NCI-H128 (cell line): ENCODE results near the gene AURKA.
"Not testable (repeated sequence)": the region's sequence is repeated elsewhere in the genome, so short reads cannot be mapped to it uniquely, and the experiment has no call there.

Experiments used
- DNase-seq: peaks from one replicate; lab custom pipeline; 2025; ENCODE audit not compliant: unreplicated experiment; lab: John Stamatoyannopoulos, UW

AURKA gene

DNA sequence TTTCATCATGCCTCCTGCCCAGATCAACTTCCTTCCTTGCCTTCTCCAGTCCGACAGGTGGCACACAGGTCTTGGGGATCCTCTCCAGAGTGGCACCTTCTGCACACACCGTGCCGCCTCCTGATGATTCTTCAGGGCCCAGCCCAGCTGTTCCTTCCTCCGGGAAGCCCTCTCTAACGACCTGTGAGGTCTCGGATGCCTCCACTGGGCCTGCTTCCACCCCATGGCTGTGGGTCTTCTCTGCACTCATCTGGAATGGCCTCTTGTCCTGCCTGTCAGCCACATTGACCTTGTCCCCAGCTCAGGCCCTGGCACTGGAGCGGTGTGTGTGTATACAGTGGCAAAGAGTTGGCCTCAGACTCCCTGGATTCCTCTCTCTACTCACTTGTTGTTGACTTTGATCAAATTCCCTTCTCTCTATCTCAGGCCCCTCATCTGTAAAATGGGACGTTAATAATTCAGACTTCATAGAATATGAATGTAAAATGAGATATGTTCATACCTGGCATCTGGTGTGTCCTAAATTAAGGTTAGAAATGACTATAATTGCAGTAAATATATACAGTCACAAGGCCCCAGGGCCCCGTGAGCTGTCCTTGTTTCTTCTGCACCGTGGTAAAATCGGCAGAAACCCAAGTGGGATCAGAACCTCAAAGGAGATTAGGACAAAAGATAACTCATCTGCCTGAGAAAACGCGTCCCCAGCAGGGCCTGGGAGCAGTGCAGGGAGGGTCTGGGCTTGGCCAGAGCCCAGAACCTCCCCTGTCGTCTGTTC is 31.7 kb downstream of the AURKA start:
- DNase-seq: no peak

DNA sequence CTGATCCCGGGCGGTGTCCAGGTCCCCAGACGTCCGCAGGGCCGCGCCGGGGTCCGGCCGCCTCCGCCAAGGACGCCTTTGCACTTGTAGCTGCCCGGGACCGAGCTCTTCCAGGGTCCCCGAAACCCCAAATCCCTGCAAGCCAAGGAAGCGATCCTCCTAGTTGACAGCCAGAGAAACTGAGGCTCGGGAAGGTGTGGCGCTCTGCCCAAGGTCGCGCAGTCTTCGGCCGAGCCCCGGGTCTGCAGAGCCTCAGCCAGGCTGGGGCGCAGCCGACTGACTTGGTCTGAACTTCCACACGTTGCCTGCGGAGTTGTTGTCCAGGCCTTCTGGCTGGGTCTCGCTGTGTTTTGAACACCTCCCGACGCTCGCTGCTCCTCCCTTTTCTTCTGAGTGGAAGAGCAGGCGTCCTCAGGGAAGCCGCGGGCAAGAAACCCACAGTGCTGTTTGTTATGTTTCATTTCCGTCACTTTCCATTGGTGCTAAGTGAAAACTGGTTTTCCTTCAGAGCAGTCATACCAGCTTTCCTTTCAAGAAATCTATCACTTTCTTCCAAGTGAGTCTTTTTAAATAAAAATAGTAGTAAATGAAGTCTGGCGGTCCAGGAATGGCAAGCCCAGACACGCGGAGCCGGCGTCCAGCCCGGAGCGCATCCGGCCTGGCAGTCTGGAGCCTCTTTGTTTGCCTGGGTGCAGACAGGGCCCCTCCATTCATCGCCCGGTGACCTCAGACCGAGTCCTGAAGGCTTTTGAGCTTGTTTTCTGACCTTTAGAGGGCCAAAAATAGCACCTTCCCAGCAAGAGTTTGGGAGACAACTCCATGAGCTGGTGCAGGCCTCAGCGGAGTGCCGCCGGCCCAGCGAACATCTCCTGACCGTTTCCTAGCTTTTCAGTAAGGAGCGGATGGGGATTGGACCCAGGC is 32.5 kb downstream of the AURKA start:
- DNase-seq: peak; percentile 20

DNA sequence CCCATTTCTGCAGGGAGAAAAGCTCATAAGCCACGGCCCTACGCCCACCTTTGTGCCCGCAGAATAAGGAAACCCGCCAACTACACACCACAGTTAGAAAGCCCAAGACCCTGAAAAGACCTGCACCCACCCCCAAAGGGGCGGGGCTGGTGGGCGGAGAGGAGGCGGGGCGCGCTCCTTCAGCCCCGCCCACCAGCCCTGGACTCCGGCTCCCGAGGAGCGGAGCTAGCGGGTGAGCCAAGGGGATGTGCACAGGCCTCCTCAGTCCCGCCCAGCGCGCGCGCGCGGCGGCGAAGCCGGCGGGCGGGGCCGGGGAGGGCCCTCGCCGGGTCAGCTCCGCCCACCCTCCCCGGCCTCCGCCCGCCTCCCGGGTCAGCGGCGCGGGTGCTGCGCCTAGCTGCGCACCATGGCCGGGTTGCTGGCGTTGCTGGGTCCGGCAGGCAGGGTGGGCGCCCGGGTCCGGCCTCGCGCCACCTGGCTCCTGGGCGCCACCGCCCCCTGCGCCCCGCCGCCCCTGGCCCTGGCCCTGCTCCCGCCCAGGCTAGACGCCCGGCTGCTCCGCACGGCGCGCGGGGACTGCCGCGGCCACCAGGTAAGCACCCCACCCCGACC is 33.3 kb downstream of the AURKA start, which contains the start of gene FAM210B:
FAM210B (plus strand) TSS at position 375 of the 612 bp plus-strand sequence; CDS start at position 407, 32 bp downstream.
- DNase-seq: peak; percentile 79

DNA sequence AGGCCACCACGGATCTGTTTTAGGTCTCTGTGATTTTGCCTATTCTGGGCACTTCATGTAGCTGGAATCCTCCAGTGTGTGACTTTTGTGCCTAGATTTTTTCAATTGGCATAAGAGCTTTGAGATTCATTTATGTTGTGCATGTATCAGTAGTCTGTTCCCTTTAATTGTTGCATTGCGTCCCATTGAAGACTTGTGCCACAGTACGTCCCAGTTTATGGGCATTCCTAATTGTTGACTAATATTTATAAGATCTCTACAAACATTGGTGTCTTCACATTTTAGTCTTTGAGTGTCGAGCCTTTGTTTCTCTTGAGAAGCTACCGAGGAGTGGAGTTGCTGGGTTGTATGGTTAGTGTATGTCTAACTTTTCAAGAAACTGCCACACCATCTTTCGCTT is 33.9 kb downstream of the AURKA start:
- DNase-seq: no peak

DNA sequence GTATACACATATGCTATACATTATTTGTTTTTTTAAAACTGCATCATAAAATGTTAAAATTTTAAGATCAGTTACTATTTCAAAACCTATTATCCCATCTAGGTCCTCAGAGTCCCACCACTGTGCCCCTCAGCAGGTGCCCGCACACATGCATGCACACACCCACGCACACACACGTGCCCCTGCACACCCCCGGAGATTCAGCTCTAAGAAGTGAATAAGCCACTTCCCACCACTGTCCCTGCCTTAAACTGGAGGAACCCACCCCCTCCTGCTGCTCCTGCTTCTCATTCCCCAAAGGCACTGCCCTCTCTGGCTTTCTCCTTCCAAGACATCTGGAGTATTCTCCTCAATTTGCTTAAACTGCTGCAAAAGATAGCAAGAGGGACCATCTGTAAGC is 38.7 kb downstream of the AURKA start:
- no peak for DNase-seq

DNA sequence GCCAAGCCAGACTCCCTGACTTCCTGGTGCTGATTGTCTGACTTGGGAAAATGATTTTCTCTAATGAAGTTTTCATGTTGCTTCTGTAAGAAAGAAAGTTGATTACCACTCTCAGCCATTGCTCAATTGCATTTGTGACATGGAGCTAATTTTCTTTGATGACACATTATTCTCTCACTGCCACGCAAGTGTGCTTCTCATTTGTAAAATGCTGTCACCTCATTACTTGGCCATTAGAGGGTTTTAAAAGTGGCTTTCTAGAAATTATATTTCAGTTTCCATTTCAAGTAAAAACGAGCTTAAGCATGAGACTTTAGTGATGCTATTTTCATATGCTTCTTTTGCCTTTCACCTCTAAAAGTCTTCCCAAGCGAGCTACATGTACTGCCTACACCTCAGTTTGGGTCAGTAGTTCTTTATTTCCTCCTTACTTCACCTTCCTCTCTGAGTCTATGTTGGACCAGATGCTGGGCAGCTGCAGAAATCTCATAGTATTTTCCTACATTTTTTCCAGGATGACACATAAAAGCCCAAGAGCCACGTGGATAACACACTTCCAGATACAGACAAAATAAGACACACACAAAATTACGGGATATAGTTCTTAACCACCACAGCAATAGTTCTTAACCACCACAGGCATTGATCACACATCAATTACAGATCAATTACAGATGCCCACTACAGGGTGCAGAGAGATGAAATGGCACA is 39.5 kb downstream of the AURKA start:
- DNase-seq: no peak

DNA sequence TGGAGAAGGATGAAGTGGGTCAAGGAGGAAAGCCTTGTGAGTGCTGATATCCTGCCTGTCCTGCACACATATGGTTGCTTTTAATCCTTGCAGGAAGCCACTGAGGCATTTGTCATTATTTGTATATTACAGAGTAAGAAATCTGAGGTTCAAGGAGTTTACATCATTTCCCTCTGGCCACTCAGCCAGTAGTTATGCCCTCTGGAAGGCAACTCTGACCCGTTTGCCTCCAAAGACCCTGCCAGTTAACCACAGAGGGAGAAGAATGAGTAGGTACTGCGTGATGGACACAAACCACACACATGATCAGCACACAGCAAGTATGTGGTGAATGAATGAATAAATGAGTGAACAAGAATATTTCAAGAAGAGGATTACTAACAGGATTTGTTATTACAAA is 41.2 kb downstream of the AURKA start:
- DNase-seq: no peak

DNA sequence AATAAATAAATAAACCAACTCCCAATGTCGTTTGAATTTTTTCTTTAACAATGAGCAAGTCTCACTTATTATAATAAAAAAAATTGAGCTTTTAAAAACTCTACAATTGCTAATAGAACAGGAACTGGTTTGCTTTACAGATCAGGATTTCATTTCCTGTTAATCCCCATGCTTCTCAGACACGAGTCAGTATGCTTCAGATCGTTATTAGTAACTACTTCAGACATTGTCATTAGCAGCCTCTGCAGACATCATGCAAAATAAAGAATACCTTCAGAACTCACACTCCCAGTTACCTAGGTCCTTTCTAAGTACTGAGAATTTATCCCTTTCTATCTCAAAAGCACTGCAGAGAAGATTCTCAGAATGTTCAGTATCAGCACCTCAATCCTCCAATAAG is 43.3 kb downstream of the AURKA start:
- DNase-seq: no peak

DNA sequence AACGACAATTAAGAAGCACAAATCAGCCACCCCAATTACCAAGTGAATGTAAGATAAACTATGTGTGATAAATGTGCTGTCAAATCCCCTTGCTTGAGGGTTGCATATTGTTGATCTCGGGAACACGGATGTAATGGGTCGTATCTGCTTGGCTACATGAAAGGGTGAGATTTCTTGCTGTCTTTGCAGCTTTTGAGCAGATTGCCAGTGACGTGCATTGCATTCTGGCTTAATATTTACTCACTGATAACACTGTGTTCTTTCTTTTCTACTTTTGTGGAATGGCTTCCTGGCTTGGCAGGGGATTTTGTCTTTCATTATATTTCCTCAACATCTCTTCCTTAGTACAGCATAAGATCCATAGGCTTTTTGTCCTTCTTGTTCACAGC is 43.7 kb downstream of the AURKA start:
- no peak for DNase-seq

DNA sequence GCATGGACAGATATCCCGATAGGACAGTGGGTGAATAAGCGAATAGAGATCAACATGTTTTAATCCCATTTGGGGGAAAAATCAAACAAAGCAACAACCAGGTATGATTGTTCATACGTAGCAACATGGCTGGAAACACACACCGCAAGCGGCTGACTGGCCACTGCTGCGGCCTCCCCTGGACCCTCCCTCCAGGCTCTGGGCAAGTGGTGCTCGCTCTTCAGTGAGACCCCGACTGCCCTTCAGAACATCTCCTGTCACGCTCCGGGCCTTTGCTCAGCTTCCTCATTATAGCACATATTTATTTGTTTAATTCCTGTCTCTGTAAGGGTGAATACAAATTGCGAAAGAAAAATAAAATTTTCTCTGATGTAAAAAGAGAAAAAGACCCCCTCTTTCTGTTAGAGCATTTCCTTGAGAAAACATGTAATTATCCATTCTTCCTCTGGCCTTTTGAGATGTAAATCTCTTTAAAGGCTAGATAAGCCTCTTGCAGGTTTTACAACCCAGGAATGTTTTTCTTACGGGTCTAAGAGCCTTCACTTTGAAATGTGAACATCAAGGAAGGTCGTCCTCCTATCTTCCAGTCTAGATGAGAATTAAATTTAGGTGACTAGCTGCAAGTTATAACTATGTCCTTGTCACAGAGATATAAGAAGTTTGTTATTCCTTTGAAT is 44.2 kb downstream of the AURKA start:
- DNase-seq: no peak

DNA sequence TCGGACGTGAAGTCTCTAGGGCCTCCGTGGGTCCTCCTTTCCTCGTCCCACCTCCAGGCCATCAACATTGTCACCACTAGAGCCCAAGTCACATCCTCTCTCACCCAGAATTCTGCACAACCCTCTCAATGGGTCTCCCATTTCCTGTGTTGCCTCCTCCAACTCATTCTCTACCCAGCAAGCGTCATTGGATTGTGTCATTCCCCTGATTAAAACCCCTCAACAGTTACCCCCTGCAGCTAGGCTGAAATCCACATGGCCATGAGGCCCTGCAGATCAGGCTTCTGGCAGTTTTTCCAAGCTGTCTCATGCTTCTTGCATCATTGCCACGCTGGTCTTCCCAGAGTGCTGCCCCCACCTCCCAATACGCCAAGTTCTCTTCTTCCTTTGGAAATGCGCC is 46.1 kb downstream of the AURKA start:
- DNase-seq: no peak

DNA sequence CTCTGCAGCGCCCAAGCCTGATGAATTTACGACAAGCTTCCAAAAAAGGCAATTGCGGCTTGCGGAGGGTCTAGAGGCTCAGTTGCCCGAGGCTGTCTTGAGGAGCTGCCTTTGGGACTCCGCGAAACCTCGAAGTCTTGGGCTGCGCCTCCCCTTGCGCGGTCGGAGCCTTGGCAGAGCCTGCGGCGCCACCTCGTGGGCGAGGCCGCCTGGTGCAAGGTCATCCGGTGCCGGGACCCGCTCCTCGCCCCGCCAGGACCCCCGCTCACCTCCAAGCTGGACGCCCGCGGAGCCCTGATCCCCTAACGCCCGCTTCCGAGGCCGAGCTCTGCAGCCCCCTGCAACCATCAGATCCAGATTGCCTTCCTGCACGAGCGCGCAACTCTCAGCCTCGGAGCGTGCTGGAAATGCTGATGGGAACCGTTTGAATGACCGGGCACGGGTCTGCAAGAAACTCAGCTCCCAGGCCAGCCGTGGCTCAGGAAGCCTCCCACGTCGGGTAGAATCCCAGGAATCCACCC is 48.1 kb downstream of the AURKA start:
- no peak for DNase-seq

DNA sequence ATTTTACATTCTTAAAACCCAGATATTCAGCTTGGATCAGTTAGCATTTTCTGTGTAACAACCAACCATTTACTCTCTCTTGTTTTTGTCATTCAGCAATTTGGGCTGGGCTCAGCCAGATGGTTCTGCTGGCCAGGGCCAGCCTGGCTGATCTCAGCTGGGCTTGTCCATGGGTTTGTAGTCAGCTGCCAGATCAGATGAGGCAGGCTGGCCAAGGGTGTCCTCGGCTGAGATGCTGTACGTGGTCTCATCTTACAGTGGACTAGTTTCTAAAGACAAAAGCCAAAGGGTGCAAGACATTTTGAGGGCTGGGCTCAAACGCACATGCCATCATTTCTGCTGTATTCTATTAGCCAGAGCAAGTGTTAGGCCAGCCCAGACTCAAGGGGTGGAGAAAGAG is 49.2 kb downstream of the AURKA start:
- DNase-seq: no peak

DNA sequence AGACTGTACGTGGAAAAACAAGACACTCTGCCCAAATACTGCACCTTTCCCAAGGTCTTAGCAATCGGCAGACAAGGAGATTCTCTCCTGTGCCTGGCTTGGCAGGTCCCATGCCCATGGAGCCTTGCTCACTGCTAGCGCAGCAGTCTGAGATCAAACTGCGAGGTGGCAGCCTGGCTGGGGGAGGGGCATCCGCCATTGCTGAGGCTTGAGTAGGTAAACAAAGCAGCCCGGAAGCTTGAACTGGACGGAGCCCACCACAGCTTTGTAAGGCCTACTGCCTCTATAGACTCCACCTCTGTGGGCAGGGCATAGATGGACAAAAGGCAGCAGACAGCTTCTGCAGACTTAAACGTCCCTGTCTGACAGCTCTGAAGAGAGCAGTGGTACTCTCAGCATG is 55.3 kb downstream of the AURKA start:
- not testable (repeated sequence) for DNase-seq

DNA sequence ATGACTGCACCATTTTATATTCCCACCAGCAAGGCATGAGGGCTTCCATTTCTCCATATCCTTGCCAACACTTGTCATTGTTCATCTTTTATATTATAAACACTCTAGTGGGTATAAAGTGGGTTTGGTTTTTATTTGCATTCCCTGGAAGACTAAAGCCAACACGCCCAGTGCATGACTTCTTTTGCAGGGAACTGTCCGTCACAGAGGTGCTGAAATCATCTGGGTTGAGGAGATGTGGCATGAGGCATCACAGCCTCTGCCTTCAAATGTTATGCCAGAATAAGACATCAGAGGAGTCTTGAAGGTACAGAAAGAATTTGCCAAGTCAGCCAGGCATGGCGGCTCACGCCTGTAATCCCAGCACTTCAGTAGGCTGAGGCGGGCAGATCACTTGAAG is 63.2 kb downstream of the AURKA start:
- DNase-seq: no peak

DNA sequence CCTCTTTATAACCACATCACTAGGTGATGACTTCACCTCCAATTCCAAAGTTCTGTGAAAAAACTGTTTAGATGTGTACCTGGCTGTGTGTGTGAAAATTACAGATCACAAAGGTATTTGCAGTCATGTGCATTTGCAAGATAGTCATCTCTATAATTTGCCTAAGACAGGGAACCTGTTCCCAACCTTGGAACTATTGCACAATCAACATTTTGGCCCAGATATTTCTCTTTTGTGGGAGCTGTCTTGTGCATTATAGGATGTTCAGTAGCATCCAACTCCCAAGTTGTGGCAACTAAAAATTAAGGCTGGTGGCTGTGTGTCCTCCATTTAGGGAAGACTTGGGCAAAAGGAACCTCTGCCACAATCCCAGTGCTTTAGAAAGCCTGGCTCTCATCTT is 67.2 kb downstream of the AURKA start:
- DNase-seq: no peak

DNA sequence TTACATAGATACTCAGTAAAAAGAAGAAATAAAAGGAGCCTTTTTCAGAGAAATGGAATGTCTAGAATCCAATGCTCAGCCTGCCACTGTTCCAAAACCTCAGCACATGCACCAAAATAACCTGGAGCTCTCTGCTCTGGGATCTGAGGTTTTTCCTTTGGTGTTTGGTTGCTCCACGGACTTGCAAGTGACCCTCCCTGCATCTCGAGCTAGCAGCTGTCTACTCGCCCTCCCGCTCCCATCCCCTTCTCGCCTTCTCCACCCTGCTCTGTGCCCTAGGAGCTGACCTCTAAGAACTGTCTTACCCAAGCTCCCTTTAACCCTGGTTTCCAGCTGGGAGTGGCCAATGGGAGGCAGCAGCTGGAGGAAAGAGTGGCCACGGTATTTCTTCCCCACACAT is 68.4 kb downstream of the AURKA start:
- DNase-seq: no peak

DNA sequence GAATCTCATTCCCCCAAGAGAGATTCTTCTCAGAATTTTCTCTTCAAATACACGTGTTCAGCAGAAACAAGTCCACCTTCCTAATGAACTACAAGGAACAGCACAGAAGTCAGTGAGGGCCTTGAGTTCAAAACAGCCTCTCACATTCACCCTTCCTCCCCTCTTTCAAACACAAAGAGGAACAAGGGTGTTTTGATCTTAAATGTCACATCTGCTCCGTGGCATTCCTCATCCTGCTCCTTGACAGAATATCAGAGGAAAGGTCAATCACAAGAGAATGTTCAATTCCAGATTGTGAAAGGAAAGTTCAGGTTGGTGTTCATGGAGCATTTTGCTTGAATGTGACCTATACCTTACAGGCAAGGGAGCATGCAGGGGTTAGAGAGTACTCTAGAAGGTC is 68.8 kb downstream of the AURKA start:
- no peak for DNase-seq

DNA sequence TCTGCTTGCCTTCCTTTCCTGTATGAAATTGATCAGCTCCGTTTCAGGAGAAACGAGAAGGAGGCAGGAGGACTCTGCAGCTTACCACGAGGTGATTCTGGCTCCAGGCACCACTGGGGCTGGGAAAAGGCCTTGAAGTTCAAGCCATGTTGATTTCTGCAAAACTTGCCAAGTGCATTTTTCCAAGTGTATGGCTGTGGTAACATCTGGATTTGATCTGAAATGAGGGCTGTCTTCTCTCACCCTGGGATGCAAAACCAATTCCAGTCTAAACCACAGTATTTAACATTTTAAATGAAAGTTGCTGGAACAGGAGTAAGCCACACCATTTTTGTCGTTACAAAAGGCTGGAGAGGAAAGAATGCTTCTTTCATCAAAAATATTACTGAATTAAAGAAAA is 69.3 kb downstream of the AURKA start:
- no peak for DNase-seq
